ENCODE data around the gene UTF1.
"Not testable (repeated sequence)": the region's sequence is repeated elsewhere in the genome, so short reads cannot be mapped to it uniquely, and the experiment has no call there.

The UTF1 gene

DNA sequence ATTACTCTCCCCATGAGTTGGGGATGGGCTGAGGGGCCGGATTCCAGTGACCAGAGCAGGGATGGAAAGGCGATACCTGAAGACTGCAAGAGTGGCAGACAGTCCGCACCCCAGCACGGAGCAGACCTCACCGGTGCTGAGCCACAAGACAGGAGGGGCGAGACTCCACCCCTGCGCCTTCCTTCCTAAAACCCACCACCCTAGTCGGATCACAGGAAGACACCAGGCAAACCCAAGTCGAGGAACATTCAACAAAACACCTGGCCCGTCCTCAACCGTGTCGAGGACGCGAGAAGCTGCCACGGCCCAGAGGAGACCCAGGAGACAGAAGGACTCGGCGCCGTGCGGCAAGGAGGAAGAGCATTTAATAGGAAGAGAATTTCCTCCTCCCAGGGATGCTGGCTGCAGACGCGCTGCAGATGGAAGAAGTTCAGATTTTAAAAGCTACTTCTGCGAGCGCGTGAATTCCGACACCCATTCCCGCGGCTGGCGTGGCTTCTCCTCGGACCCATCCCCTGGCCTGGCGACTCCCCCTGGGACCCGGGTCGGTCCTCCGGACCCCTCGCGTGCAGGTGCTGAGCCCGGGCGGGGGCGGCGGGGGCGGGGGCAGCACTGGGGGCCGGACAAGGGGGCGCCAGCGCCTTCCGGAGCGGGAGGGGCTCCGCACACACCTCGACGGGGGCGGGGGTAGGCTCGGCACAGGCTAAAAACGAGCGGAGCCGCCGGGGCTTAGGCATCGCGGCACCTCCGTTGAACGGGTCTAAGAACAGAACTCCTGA, 563 bp upstream of the UTF1 start:
- TF ChIP-seq, protein P1, sequence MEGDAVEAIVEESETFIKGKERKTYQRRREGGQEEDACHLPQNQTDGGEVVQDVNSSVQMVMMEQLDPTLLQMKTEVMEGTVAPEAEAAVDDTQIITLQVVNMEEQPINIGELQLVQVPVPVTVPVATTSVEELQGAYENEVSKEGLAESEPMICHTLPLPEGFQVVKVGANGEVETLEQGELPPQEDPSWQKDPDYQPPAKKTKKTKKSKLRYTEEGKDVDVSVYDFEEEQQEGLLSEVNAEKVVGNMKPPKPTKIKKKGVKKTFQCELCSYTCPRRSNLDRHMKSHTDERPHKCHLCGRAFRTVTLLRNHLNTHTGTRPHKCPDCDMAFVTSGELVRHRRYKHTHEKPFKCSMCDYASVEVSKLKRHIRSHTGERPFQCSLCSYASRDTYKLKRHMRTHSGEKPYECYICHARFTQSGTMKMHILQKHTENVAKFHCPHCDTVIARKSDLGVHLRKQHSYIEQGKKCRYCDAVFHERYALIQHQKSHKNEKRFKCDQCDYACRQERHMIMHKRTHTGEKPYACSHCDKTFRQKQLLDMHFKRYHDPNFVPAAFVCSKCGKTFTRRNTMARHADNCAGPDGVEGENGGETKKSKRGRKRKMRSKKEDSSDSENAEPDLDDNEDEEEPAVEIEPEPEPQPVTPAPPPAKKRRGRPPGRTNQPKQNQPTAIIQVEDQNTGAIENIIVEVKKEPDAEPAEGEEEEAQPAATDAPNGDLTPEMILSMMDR (IDR thresholded peaks at IDR 0.05; ENCODE audit: low read length, missing control alignments) = no peak
- DNase-seq (ENCODE audit: low read depth) = no peak
- H3K4me3 ChIP-seq (replicated peaks; ENCODE audit: low read depth, low read length) = no peak overlapping the region

DNA sequence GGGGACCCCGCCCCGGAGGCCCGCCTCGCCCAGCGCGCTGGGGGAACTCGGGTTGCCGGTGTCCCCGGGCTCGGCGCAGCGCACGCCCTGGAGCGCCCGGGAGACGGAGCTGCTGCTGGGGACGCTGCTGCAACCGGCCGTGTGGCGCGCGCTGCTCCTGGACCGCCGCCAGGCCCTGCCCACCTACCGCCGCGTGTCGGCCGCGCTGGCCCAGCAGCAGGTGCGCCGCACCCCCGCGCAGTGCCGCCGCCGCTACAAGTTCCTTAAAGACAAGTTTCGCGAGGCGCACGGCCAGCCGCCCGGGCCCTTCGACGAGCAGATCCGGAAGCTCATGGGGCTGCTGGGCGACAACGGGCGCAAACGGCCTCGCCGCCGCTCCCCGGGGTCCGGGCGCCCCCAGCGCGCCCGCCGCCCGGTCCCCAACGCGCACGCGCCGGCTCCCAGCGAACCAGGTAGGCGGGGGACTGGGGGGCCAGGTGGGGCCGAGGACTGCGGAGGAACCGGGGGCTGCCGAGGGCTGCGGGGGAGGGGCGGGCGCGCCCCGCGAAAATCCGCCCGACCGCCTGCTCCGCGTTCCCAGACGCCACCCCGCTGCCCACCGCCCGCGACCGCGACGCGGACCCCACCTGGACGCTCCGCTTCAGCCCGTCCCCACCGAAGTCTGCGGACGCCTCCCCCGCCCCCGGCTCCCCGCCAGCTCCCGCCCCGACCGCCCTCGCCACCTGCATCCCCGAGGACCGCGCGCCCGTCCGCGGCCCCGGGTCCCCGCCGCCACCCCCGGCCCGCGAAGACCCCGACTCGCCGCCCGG, 574 bp downstream of the UTF1 start:
- no peak overlapping the region for H3K4me3 ChIP-seq (replicated peaks; ENCODE audit: low read depth, low read length)
- TF ChIP-seq, protein P1 (IDR thresholded peaks at IDR 0.05; ENCODE audit: low read length, missing control alignments) = no peak
- DNase-seq (ENCODE audit: low read depth) = no peak

DNA sequence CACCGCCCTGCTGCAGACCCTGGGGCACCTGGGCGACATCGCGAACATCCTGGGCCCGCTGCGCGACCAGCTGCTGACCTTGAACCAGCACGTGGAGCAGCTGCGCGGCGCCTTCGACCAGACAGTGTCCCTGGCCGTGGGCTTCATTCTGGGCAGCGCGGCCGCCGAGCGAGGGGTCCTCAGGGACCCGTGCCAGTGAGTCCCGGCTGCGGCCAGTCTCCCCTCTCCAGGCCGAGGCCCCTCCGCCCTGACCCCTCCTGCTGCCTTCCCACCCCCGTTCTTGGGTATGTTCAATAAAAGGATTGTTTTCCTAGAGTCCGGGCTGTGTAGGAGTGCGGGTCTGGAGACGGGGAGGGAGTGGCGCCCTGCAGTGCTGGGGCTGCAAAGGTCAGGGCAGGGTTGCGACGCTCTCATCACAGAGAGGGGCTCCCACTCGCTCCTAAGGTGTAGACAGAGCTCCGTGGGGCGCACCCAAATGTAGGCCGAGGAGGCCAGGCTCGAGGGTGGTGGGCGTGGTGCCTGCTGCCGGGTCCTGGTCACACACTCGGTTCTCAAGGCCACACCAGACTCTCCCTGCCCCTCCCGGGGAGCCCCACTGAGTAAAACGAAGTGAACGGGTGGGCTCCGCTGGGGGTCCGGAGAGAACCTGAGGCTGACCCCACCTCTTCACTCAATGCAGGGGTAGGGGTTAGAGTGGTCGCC, 1.4 kb downstream of the UTF1 start:
- TF ChIP-seq, protein P1 (IDR thresholded peaks at IDR 0.05; ENCODE audit: low read length, missing control alignments) = no peak
- H3K4me3 ChIP-seq (replicated peaks; ENCODE audit: low read depth, low read length) = no peak overlapping the region
- no peak for DNase-seq (ENCODE audit: low read depth)

DNA sequence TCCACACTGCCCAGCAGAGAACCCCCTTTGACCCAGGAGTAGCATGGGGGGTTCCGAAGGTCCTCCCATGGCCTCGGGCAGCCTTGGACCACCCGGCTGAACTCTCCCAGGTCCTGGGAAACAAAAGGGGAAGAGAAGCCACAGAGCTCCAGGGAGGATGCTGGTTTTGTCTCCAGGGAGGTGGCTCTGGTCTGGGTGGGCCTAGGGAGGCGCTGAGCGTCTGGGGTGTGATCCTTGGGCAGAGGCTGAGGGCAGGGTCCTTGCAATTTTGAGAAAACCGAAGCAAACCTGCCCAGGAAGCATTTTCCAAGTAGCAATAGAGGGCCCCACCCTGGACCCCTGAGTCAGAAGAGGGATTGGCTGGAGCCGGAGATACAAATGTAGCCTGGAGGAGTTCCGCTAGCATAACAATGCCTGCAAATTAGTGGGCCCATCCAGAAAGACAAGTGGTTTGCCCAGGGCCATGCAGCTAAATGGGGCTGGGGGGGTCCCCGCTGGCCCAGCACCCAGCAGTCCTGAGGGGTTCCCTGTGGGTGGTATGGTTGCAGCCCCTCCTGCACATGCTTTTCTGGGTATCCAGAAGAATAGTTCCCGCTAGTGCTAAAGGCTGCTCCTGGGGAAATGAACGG, 2.0 kb downstream of the UTF1 start:
- H3K4me3 ChIP-seq (replicated peaks; ENCODE audit: low read depth, low read length) = no peak overlapping the region
- TF ChIP-seq, protein P1 (IDR thresholded peaks at IDR 0.05; ENCODE audit: low read length, missing control alignments) = no peak
- no peak for DNase-seq (ENCODE audit: low read depth)

DNA sequence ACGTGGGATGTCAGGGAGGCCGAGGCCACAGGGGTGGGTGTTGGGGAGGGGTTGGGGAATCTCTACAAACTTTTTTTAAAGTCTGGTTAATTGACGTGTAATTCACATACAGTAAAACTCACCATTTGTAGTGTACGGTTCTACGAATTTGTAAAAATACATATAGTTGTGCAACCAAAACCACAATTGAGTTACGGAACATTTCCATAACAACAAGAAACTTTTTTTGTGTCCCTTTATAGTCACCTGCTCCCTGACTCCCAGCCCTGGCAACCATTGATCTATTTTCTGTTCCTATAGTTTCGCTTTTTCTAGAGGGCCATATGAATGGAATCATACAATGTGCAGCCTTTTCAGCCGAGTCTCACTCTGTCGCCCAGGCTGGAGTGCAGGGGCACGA, 4.8 kb downstream of the UTF1 start:
- DNase-seq (ENCODE audit: low read depth); H3K4me3 ChIP-seq (replicated peaks; ENCODE audit: low read depth, low read length): not testable (repeated sequence)

DNA sequence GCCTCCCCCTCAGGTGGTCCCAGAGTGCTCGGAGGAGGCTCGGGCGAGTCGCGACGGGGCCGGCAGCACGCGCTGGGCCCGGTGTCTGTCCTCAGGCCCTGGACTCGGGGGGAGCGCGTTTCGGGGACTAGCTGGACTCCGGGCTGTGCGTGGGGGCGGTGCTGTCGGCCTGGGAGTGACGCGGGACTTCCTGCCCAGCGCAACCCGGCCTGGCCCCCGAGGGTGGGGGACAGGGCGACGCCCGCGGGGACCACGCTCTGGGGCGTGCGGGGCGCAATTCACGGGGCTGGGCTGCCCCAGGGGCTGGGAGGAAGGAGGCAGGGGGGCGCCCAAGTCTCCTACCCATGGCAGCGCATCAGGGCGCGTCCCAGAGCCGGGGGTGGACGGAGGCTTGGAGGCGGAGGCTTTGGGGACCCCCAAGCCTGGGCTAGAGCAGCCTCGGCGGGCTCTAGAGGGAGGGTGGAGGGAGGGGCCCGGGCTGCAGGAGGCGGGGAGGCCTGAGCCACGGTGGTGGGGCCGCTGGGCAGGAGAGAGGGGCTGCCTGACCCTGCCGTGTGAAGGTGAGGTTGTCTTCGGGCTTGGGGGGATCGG, 5.3 kb downstream of the UTF1 start:
- TF ChIP-seq, protein P1 (IDR thresholded peaks at IDR 0.05; ENCODE audit: low read length, missing control alignments) = no peak

More for the DNA sequence above, 5.3 kb downstream of the UTF1 start:
- no peak overlapping the region for H3K4me3 ChIP-seq (replicated peaks; ENCODE audit: low read depth, low read length)
- DNase-seq (ENCODE audit: low read depth) = no peak

Measured in fibroblast of pulmonary artery (primary cell).